Neuronal stem cell (in vitro differentiated cells): ENCODE results near the gene BCL11B.

Source experiments
- DNase-seq: peaks from one replicate; pipeline ENCODE4 v3.0.0-alpha.2; 2013; ENCODE audit warnings: low spot score
- H2AFZ ChIP-seq: one replicate; pipeline ENCODE4 v1.6.1; 2013; ENCODE audit warnings: mild to moderate bottlenecking, low read length, inconsistent platforms
- H2AK5ac ChIP-seq: 2 replicates; pipeline ENCODE4 v1.6.1; 2013; ENCODE audit warnings: low read depth, mild to moderate bottlenecking, inconsistent platforms, low read length, moderate library complexity, mixed read lengths
- H2BK120ac ChIP-seq: 2 replicates; pipeline ENCODE4 v1.6.1; 2013; ENCODE audit warnings: low read depth, mild to moderate bottlenecking, inconsistent platforms, low read length, moderate library complexity, mixed read lengths
- H2BK12ac ChIP-seq: one replicate; pipeline ENCODE4 v1.6.1; 2013; ENCODE audit warnings: low read length, inconsistent platforms
- H2BK15ac ChIP-seq: 2 replicates; pipeline ENCODE4 v1.6.1; 2013; ENCODE audit warnings: mild to moderate bottlenecking, low read length, inconsistent platforms, mixed read lengths
- H2BK5ac ChIP-seq: one replicate; pipeline ENCODE4 v1.6.1; 2013; ENCODE audit warnings: inconsistent platforms, mild to moderate bottlenecking, low read length, moderate library complexity
- H3K14ac ChIP-seq: one replicate; pipeline ENCODE4 v1.6.1; 2013; ENCODE audit warnings: low read length, inconsistent platforms
- H3K18ac ChIP-seq: 2 replicates; pipeline ENCODE4 v1.6.1; 2013; ENCODE audit warnings: low read length, inconsistent platforms
- H3K23ac ChIP-seq: 2 replicates; pipeline ENCODE4 v1.6.1; 2013; ENCODE audit warnings: low read depth, mild to moderate bottlenecking, mixed read lengths, low read length, inconsistent platforms; ENCODE audit not compliant: poor library complexity
- H3K27ac ChIP-seq: replicated peaks from 3 replicates; pipeline ENCODE4 v1.5.1; 2013; ENCODE audit warnings: low read length, inconsistent platforms
- H3K27me3 ChIP-seq, 3 experiments: 2 replicates each; pipeline ENCODE4 v1.6.1; 2013; ENCODE audit warnings: low read length in 3 of 3, mild to moderate bottlenecking in 2 of 3, inconsistent platforms in 1 of 3, low read depth in 1 of 3, mixed read lengths in 1 of 3, moderate library complexity in 1 of 3; ENCODE audit not compliant: control insufficient read depth in 3 of 3, insufficient read depth in 3 of 3
- H3K36me3 ChIP-seq, 2 donors: replicated peaks in 1 of 2; 2 replicates each; pipeline ENCODE4 v1.6.1; 2013; ENCODE audit warnings: low read length in 2 of 2; ENCODE audit not compliant: control insufficient read depth in 2 of 2, insufficient read depth in 2 of 2
- H3K4ac ChIP-seq: 2 replicates; pipeline ENCODE4 v1.6.1; 2013; ENCODE audit warnings: inconsistent platforms, mild to moderate bottlenecking, low read length, moderate library complexity
- H3K4me1 ChIP-seq, 2 donors: 1 replicate in 1 of 2; 2 replicates in 1 of 2; pipeline ENCODE4 v1.6.1; 2013; ENCODE audit warnings: low read length in 2 of 2, low read depth in 1 of 2; ENCODE audit not compliant: control insufficient read depth in 2 of 2, insufficient read depth in 1 of 2
- H3K4me2 ChIP-seq: one replicate; pipeline ENCODE4 v1.6.1; 2013; ENCODE audit warnings: mild to moderate bottlenecking, low read length, inconsistent platforms; ENCODE audit not compliant: insufficient read depth, poor library complexity, severe bottlenecking
- H3K4me3 ChIP-seq, 2 donors: 2 replicates each; pipeline ENCODE4 v1.5.1; 2013; ENCODE audit warnings: low read length in 2 of 2, mild to moderate bottlenecking in 2 of 2, inconsistent platforms in 1 of 2, moderate library complexity in 1 of 2
- H3K79me1 ChIP-seq: one replicate; pipeline ENCODE4 v1.6.1; 2013; ENCODE audit warnings: low read depth, mild to moderate bottlenecking, inconsistent platforms, low read length, moderate library complexity
- H3K9ac ChIP-seq: one replicate; pipeline ENCODE4 v1.6.1; 2013; ENCODE audit warnings: mild to moderate bottlenecking, low read depth, low read length, inconsistent platforms; ENCODE audit not compliant: poor library complexity
- H3K9me3 ChIP-seq, 2 donors: replicated peaks in 1 of 2; 2 replicates each; pipeline versions ENCODE3 to v1.6.1; 2013; ENCODE audit warnings: low read length in 2 of 2, mild to moderate bottlenecking in 2 of 2, inconsistent platforms in 1 of 2, low read depth in 1 of 2, mixed read lengths in 1 of 2, moderate library complexity in 1 of 2; ENCODE audit not compliant: control insufficient read depth in 2 of 2, insufficient read depth in 1 of 2
- H4K8ac ChIP-seq: one replicate; pipeline ENCODE4 v1.6.1; 2013; ENCODE audit warnings: low read depth, mild to moderate bottlenecking, inconsistent platforms, low read length, moderate library complexity
- H4K91ac ChIP-seq: one replicate; pipeline ENCODE4 v1.6.1; 2013; ENCODE audit warnings: low read length, low read depth, mild to moderate bottlenecking, inconsistent platforms; ENCODE audit not compliant: poor library complexity
- WGBS, 2 donors: extraction: QIAGEN DNeasy Blood & Tissue Kit; methylation state at CpG; one replicate each; pipeline ENCODE4 v1.1.7; 2013; ENCODE audit warnings: missing lambda C conversion rate in 2 of 2, mixed read lengths in 1 of 2; ENCODE audit not compliant: insufficient read length in 2 of 2, insufficient replicate concordance in 1 of 2; ENCODE audit errors: extremely low coverage in 2 of 2; 5-methylcytosine and 5-hydroxymethylcytosine counted together

BCL11B gene

GRCh38 chr14:99157676-99158075, 114.3 kb downstream of the BCL11B start:
- Histone ChIP-seq H3K4ac (no peak overlapping the region), H3K23ac (no peak overlapping the region), H3K18ac (peak overlapping the region; percentile 82), H3K36me3 (no peaks in the 10 kb centered on the region), H3K14ac (no peak overlapping the region), H3K27ac (no peak overlapping the region), H3K27me3 (no peaks in the 10 kb centered on the region), H2AFZ (no peak overlapping the region), H2BK5ac (no peak overlapping the region), H2AK5ac (peak overlapping the region; percentile 81), H3K79me1 (no peaks in the 10 kb centered on the region), H3K9ac (no peak overlapping the region), H2BK120ac (no peak overlapping the region), H2BK12ac (no peak overlapping the region), H3K4me3 (no peak overlapping the region), H3K9me3 (peaks cover 0 to 1% of the 10 kb centered on the region in 2 donors), H2BK15ac (peak overlapping the region; percentile 27), H3K4me1 (peaks cover 0 to 2% of the 10 kb centered on the region in 2 donors), H3K4me2 (no peak overlapping the region), H4K91ac (no peak overlapping the region), H4K8ac (no peak overlapping the region)
- WGBS, 2 donors, result no CpG with 5 or more reads among the region's 8 CpGs
- no peak for DNase-seq

GRCh38 chr14:99157246-99157645, 114.8 kb downstream of the BCL11B start:
- H3K36me3 ChIP-seq, result no peaks in the 10 kb centered on the region
- no peak overlapping the region for H3K27ac ChIP-seq
- WGBS, 2 donors, result no CpG with 5 or more reads among the region's 8 CpGs
- no peak overlapping the region for H4K91ac ChIP-seq
- H3K9me3 ChIP-seq, result peaks cover 0 to 1% of the 10 kb centered on the region in 2 donors
- H3K4me2 ChIP-seq, result no peak overlapping the region
- H2BK12ac ChIP-seq, result peak overlapping the region; percentile 8
- H3K4ac ChIP-seq, result no peak overlapping the region
- H2AFZ ChIP-seq, result no peak overlapping the region
- peaks cover 0 to 2% of the 10 kb centered on the region in 2 donors for H3K4me1 ChIP-seq
- no peak overlapping the region for H2BK120ac ChIP-seq
- peak overlapping the region; percentile 82 for H3K18ac ChIP-seq
- no peak overlapping the region for H3K23ac ChIP-seq
- H2AK5ac ChIP-seq, result peak overlapping the region; percentile 81
- no peaks in the 10 kb centered on the region for H3K79me1 ChIP-seq
- H3K14ac ChIP-seq, result no peak overlapping the region
- H2BK5ac ChIP-seq, result no peak overlapping the region
- H2BK15ac ChIP-seq, result peak overlapping the region; percentile 27
- DNase-seq, result no peak
- H3K4me3 ChIP-seq, result no peak overlapping the region
- no peaks in the 10 kb centered on the region for H3K27me3 ChIP-seq
- no peak overlapping the region for H3K9ac ChIP-seq
- H4K8ac ChIP-seq, result no peak overlapping the region

GRCh38 chr14:99156814-99157213, 115.2 kb downstream of the BCL11B start:
- Histone ChIP-seq H2BK5ac (no peak overlapping the region), H3K79me1 (no peaks in the 10 kb centered on the region), H3K4me1 (peaks cover 0 to 2% of the 10 kb centered on the region in 2 donors), H3K4me2 (no peak overlapping the region), H2AFZ (no peak overlapping the region), H2AK5ac (no peak overlapping the region), H2BK12ac (no peak overlapping the region), H3K9ac (no peak overlapping the region), H2BK15ac (peak overlapping the region; percentile 27), H2BK120ac (no peak overlapping the region), H3K27me3 (no peaks in the 10 kb centered on the region), H3K14ac (no peak overlapping the region), H3K18ac (no peak overlapping the region), H3K36me3 (no peaks in the 10 kb centered on the region), H4K91ac (no peak overlapping the region), H4K8ac (no peak overlapping the region), H3K27ac (no peak overlapping the region), H3K4me3 (no peak overlapping the region), H3K23ac (no peak overlapping the region), H3K9me3 (peaks cover 0 to 1% of the 10 kb centered on the region in 2 donors), H3K4ac (no peak overlapping the region)
- WGBS, 2 donors, result no CpG with 5 or more reads among the region's 6 CpGs
- DNase-seq, result no peak

- no peak overlapping the region for H3K4me2 ChIP-seq
- no peak overlapping the region for H4K8ac ChIP-seq
- no peak overlapping the region for H2AK5ac ChIP-seq
- no peaks in the 10 kb centered on the region for H3K9me3 ChIP-seq
- no peak overlapping the region for H3K9ac ChIP-seq
- H2BK5ac ChIP-seq, result no peak overlapping the region
- no peak overlapping the region for H2AFZ ChIP-seq
- H3K4me1 ChIP-seq, result peaks cover 0 to 2% of the 10 kb centered on the region in 2 donors
- no peak overlapping the region for H2BK15ac ChIP-seq
- no peak overlapping the region for H3K18ac ChIP-seq
- no peak for DNase-seq
- no peak overlapping the region for H2BK12ac ChIP-seq
- no peaks in the 10 kb centered on the region for H3K27me3 ChIP-seq
- no peaks in the 10 kb centered on the region for H3K79me1 ChIP-seq
- no peak overlapping the region for H3K27ac ChIP-seq
- no peak overlapping the region for H3K4ac ChIP-seq
- WGBS, 2 donors, result no CpG with 5 or more reads among the region's 7 CpGs
- no peak overlapping the region for H3K4me3 ChIP-seq
- no peak overlapping the region for H2BK120ac ChIP-seq
- H4K91ac ChIP-seq, result no peak overlapping the region
- no peak overlapping the region for H3K14ac ChIP-seq
- H3K36me3 ChIP-seq, result no peaks in the 10 kb centered on the region
- no peak overlapping the region for H3K23ac ChIP-seq
Observed at GRCh38 chr14:99156090-99156425, 115.9 kb downstream of the BCL11B start.
